Liver (tissue), 9 donors: Measurements from ENCODE around the gene CYSRT1. TPM values are rescaled to one million over a fixed set of nuclear protein-coding genes. Genes with fewer than 3 reads are reported as not detected.

Experiments used
- DNase-seq: peaks from one replicate; pipeline ENCODE4 v3.0.0-alpha.2; 2017; ENCODE audit warnings: low spot score
- H3K27ac ChIP-seq, 2 donors: one replicate each; pipeline ENCODE4 v1.7.0; 2013; ENCODE audit warnings: inconsistent platforms in 2 of 2, low read length in 2 of 2, control low read depth in 1 of 2, low read depth in 1 of 2, mild to moderate bottlenecking in 1 of 2
- H3K27me3 ChIP-seq, 4 donors: one replicate each; pipeline versions ENCODE4 v1.6.1 to v1.7.0; 2013; ENCODE audit warnings: low read length in 3 of 4, inconsistent platforms in 1 of 4, mild to moderate bottlenecking in 1 of 4, moderate library complexity in 1 of 4; ENCODE audit not compliant: control insufficient read depth in 4 of 4, insufficient read depth in 4 of 4
- H3K36me3 ChIP-seq, 4 donors: one replicate each; pipeline versions ENCODE4 v1.6.1 to v1.7.0; 2013; ENCODE audit warnings: low read length in 3 of 4, mild to moderate bottlenecking in 3 of 4, low read depth in 1 of 4, moderate library complexity in 1 of 4; ENCODE audit not compliant: control insufficient read depth in 4 of 4, insufficient read depth in 3 of 4
- H3K4me1 ChIP-seq, 4 donors: one replicate each; pipeline versions ENCODE4 v1.6.1 to v1.7.0; 2013; ENCODE audit warnings: low read length in 3 of 4, mild to moderate bottlenecking in 3 of 4, moderate library complexity in 1 of 4; ENCODE audit not compliant: control insufficient read depth in 4 of 4, insufficient read depth in 4 of 4
- H3K4me3 ChIP-seq, 3 donors: one replicate each; pipeline versions ENCODE4 v1.6.1 to v1.7.0; 2013; ENCODE audit warnings: low read length in 3 of 3, control low read depth in 1 of 3, low read depth in 1 of 3, mild to moderate bottlenecking in 1 of 3
- H3K9ac ChIP-seq, 2 donors: one replicate each; pipeline ENCODE4 v1.7.0; 2013; ENCODE audit warnings: low read length in 2 of 2, mild to moderate bottlenecking in 2 of 2, moderate library complexity in 2 of 2, control low read depth in 1 of 2, low read depth in 1 of 2
- H3K9me3 ChIP-seq, 4 donors: one replicate each; pipeline versions ENCODE4 v1.6.1 to v1.7.0; 2013; ENCODE audit warnings: low read length in 3 of 4; ENCODE audit not compliant: control insufficient read depth in 4 of 4
- ATF3 ChIP-seq: IDR thresholded peaks from 2 replicates; pipeline ENCODE4 v1.6.1; 2016; ENCODE audit warnings: antibody characterized with exemption
- CTCF ChIP-seq: fragments of 150-350 bp; IDR thresholded peaks from 2 replicates; pipeline ENCODE4 v1.5.1; 2017; ENCODE audit warnings: improper control_type of control experiment, low read depth, low read length; ENCODE audit not compliant: missing input control
- FOXA1 ChIP-seq: IDR thresholded peaks from 2 replicates; pipeline ENCODE4 v1.6.1; 2016; ENCODE audit warnings: antibody characterized with exemption
- FOXA2 ChIP-seq: IDR thresholded peaks from 2 replicates; pipeline ENCODE4 v1.6.1; 2016; ENCODE audit warnings: antibody characterized with exemption
- GABPA ChIP-seq, 2 donors: IDR thresholded peaks in 1 of 2; conservative IDR thresholded peaks in 1 of 2; 2 replicates each; pipeline ENCODE4 v1.6.1; 2016; ENCODE audit warnings: antibody characterized with exemption in 2 of 2, mild to moderate bottlenecking in 1 of 2, moderate library complexity in 1 of 2
- HNF4A ChIP-seq, 2 donors: conservative IDR thresholded peaks; 2 replicates each; pipeline ENCODE4 v1.6.1; 2016; ENCODE audit warnings: antibody characterized with exemption in 2 of 2, mild to moderate bottlenecking in 2 of 2
- JUND ChIP-seq, 2 donors: IDR thresholded peaks; 2 replicates each; pipeline ENCODE4 v1.6.1; 2016; ENCODE audit warnings: antibody characterized with exemption in 2 of 2
- MAX ChIP-seq: IDR thresholded peaks from 2 replicates; pipeline ENCODE4 v1.6.1; 2016; ENCODE audit warnings: antibody characterized with exemption
- NR2F2 ChIP-seq: IDR thresholded peaks from 2 replicates; pipeline ENCODE4 v1.6.1; 2016; ENCODE audit warnings: antibody characterized with exemption
- RAD21 ChIP-seq, 2 donors: IDR thresholded peaks; 2 replicates each; pipeline ENCODE4 v1.6.1; 2016; ENCODE audit warnings: antibody characterized with exemption in 2 of 2, mild to moderate bottlenecking in 2 of 2
- REST ChIP-seq: IDR thresholded peaks from 2 replicates; pipeline ENCODE4 v1.6.1; 2016; ENCODE audit warnings: antibody characterized with exemption, mild to moderate bottlenecking
- SP1 ChIP-seq: IDR thresholded peaks from 2 replicates; pipeline ENCODE4 v1.6.1; 2018; ENCODE audit warnings: antibody characterized with exemption, mild to moderate bottlenecking
- TAF1 ChIP-seq: conservative IDR thresholded peaks from 2 replicates; pipeline ENCODE4 v1.6.1; 2016; ENCODE audit warnings: antibody characterized with exemption, mild to moderate bottlenecking
- YY1 ChIP-seq: IDR thresholded peaks from 2 replicates; pipeline ENCODE4 v1.6.1; 2016; ENCODE audit warnings: antibody characterized with exemption, mild to moderate bottlenecking
- ZBTB33 ChIP-seq: IDR thresholded peaks from 2 replicates; pipeline ENCODE4 v1.6.1; 2016; ENCODE audit warnings: antibody characterized with exemption
- WGBS: extraction: QIAGEN DNeasy Blood & Tissue Kit; methylation state at CpG from one replicate; pipeline ENCODE4 v1.1.7; 2013; 5-methylcytosine and 5-hydroxymethylcytosine counted together
- polyA plus RNA-seq, 2 donors: library from polyadenylated mRNA; stranded (reverse) in 1 of 2; unstranded in 1 of 2; fragments of 200-250 nt in 1 of 2; fragments of >200 nt in 1 of 2; fragmentation: Nextera tagmentation in 1 of 2; extraction: Ambion mirVana in 1 of 2; gene quantifications; one replicate each; pipeline versions ENCODE4 v1.2.1 to v1.2.3, GENCODE V29; 2013 to 2015
- total RNA-seq, 2 donors: library from RNA; depleted of rRNA; stranded (reverse); fragments of >200 nt; gene quantifications; one replicate each; pipeline ENCODE4 v1.2.3, GENCODE V29; 2014
- donor health status: healthy.
- donor health status: healthy.
- donor health status: healthy.
- donor health status: healthy.
- donor health status: healthy.

CYSRT1 gene
- total and polyA plus RNA-seq, 4 donors = 0.14 to 0.50 (median 0.20) TPM

- WGBS = 56% methylated on average over 10 of the region's 10 CpGs
- no peak for DNase-seq
- H3K4me3 ChIP-seq = no peak overlapping the region
- H3K36me3 ChIP-seq = peaks cover 10 to 16% (median 12%) of the 10 kb centered on the region in 4 donors
- peaks cover 5 to 20% (median 10%) of the 10 kb centered on the region in 4 donors for H3K4me1 ChIP-seq
- TF ChIP-seq ZBTB33 (no peak), HNF4A (conservative IDR thresholded peaks at IDR 0.05) (peak; percentile 10 to 30), SP1 (no peak)
- H3K9me3 ChIP-seq = no peaks in the 10 kb centered on the region
- no peak overlapping the region for H3K27ac ChIP-seq
- H3K9ac ChIP-seq = no peak overlapping the region
- H3K27me3 ChIP-seq = no peaks in the 10 kb centered on the region
Observed at GRCh38 chr9:137263506-137263905, 38.5 kb downstream of the CYSRT1 start.

GRCh38 chr9:137264067-137264466 is 39.1 kb downstream of the CYSRT1 start:
- WGBS = 96% methylated on average over 22 of the region's 22 CpGs
- Histone ChIP-seq H3K27ac (no peak overlapping the region), H3K9ac (no peak overlapping the region), H3K4me3 (no peak overlapping the region), H3K36me3 (peaks cover 5 to 13% (median 11%) of the 10 kb centered on the region in 4 donors), H3K9me3 (no peaks in the 10 kb centered on the region), H3K27me3 (no peaks in the 10 kb centered on the region), H3K4me1 (peaks cover 5 to 25% (median 16%) of the 10 kb centered on the region in 4 donors)
- no peak for DNase-seq
- TF ChIP-seq JUND (IDR thresholded peaks at IDR 0.05) = no peak
- no peak for TF ChIP-seq HNF4A (conservative IDR thresholded peaks at IDR 0.05)
- no peak for TF ChIP-seq MAX
- no peak for TF ChIP-seq ZBTB33
- no peak for TF ChIP-seq SP1
- no peak for TF ChIP-seq CTCF
- TF ChIP-seq TAF1 = no peak
- TF ChIP-seq YY1 = no peak
- no peak for TF ChIP-seq NR2F2
- TF ChIP-seq ATF3 = no peak
- TF ChIP-seq RAD21 (IDR thresholded peaks at IDR 0.05) = no peak
- no peak for TF ChIP-seq REST
- no peak for TF ChIP-seq FOXA1
- no peak for TF ChIP-seq FOXA2
- no peak for TF ChIP-seq GABPA (IDR thresholded peaks at IDR 0.05 in 1 of 2, conservative IDR thresholded peaks at IDR 0.05 in 1 of 2)
